HEK293 (cell line): ENCODE results near the gene C17orf50.

ENCODE experiments used
- EGR2 ChIP-seq: fragments of 450-650 bp; formaldehyde crosslinking; IDR thresholded peaks from 2 replicates; pipeline ENCODE4 v1.5.1; 2016; ENCODE audit warnings: low read depth, missing biosample characterization, missing genetic modification characterization
- HIC1 ChIP-seq: fragments of 450-650 bp; formaldehyde crosslinking; IDR thresholded peaks from 2 replicates; pipeline ENCODE4 v1.5.1; 2016; ENCODE audit warnings: missing biosample characterization, missing genetic modification characterization
- HOXA7 ChIP-seq: sonication (generic); formaldehyde crosslinking; IDR thresholded peaks from 2 replicates; pipeline ENCODE4 v1.8.1; 2022; ENCODE audit warnings: missing genetic modification reagents, borderline replicate concordance
- KLF17 ChIP-seq: fragments of 450-650 bp; formaldehyde crosslinking; IDR thresholded peaks from 2 replicates; pipeline ENCODE4 v1.5.1; 2016; ENCODE audit warnings: missing biosample characterization, missing genetic modification characterization
- PATZ1 ChIP-seq: fragments of 450-650 bp; formaldehyde crosslinking; IDR thresholded peaks from 2 replicates; pipeline ENCODE4 v1.5.1; 2016; ENCODE audit warnings: missing biosample characterization, missing genetic modification characterization
- PRDM6 ChIP-seq: fragments of 450-650 bp; formaldehyde crosslinking; IDR thresholded peaks from 2 replicates; pipeline ENCODE4 v1.5.1; 2017; ENCODE audit warnings: missing biosample characterization, missing genetic modification characterization
- REST ChIP-seq: fragments of 450-650 bp; formaldehyde crosslinking; IDR thresholded peaks from 2 replicates; pipeline ENCODE4 v1.5.1; 2016; ENCODE audit warnings: missing biosample characterization, missing genetic modification characterization
- SP3 ChIP-seq: fragments of 450-650 bp; formaldehyde crosslinking; IDR thresholded peaks from 2 replicates; pipeline ENCODE4 v1.5.1; 2016; ENCODE audit warnings: missing biosample characterization, missing genetic modification characterization
- TSHZ1 ChIP-seq: fragments of 450-650 bp; formaldehyde crosslinking; IDR thresholded peaks from 2 replicates; pipeline ENCODE4 v1.5.1; 2016; ENCODE audit warnings: missing biosample characterization, missing genetic modification characterization, borderline replicate concordance
- ZNF140 ChIP-seq: fragments of 450-650 bp; formaldehyde crosslinking; IDR thresholded peaks from 2 replicates; pipeline ENCODE4 v1.5.1; 2016; ENCODE audit warnings: missing biosample characterization, missing genetic modification characterization
- ZNF221 ChIP-seq: fragments of 450-650 bp; formaldehyde crosslinking; IDR thresholded peaks from 2 replicates; pipeline ENCODE4 v1.5.1; 2017; ENCODE audit warnings: missing biosample characterization, missing genetic modification characterization, borderline replicate concordance
- ZNF335 ChIP-seq: fragments of 450-650 bp; formaldehyde crosslinking; conservative IDR thresholded peaks from 2 replicates; pipeline ENCODE4 v1.5.1; 2016; ENCODE audit warnings: missing biosample characterization, missing genetic modification characterization
- ZNF394 ChIP-seq: fragments of 450-650 bp; formaldehyde crosslinking; IDR thresholded peaks from 2 replicates; pipeline ENCODE4 v1.5.1; 2016; ENCODE audit warnings: missing biosample characterization, missing genetic modification characterization, mild to moderate bottlenecking, moderate library complexity, borderline replicate concordance
- ZNF514 ChIP-seq: fragments of 450-650 bp; formaldehyde crosslinking; IDR thresholded peaks from 2 replicates; pipeline ENCODE4 v1.5.1; 2016; ENCODE audit warnings: missing biosample characterization, missing genetic modification characterization
- ZNF645 ChIP-seq: fragments of 450-650 bp; formaldehyde crosslinking; IDR thresholded peaks from 2 replicates; pipeline ENCODE4; 2016; ENCODE audit warnings: missing biosample characterization, missing genetic modification characterization
- ZNF76 ChIP-seq: fragments of 450-650 bp; formaldehyde crosslinking; IDR thresholded peaks from 2 replicates; pipeline ENCODE4; 2016; ENCODE audit warnings: low read depth, missing biosample characterization, missing genetic modification characterization, borderline replicate concordance
- ZNF785 ChIP-seq: fragments of 450-650 bp; formaldehyde crosslinking; IDR thresholded peaks from 2 replicates; pipeline ENCODE4 v1.5.1; 2016; ENCODE audit warnings: missing biosample characterization, missing genetic modification characterization
- ZNF843 ChIP-seq: fragments of 450-650 bp; formaldehyde crosslinking; IDR thresholded peaks from 2 replicates; pipeline ENCODE4 v1.5.1; 2016; ENCODE audit warnings: missing biosample characterization, missing genetic modification characterization
- ZSCAN16 ChIP-seq: fragments of 450-650 bp; formaldehyde crosslinking; IDR thresholded peaks from 2 replicates; pipeline ENCODE4 v1.5.1; 2016; ENCODE audit warnings: missing biosample characterization, missing genetic modification characterization
- ZSCAN5A ChIP-seq: fragments of 450-650 bp; formaldehyde crosslinking; IDR thresholded peaks from 2 replicates; pipeline ENCODE4 v1.5.1; 2016; ENCODE audit warnings: missing biosample characterization, missing genetic modification characterization

Gene C17orf50

GRCh38 chr17:35764123-35764991, 3.7 kb downstream of the C17orf50 start (continued):
- TF ChIP-seq KLF17 (tag by site-specific recombination) (peak; percentile 76), REST (tag by site-specific recombination) (peak; percentile 66; the same call in 1 of the 2 replicates), ZNF645 (tag by site-specific recombination) (no peak), ZNF140 (tag by site-specific recombination) (no peak; the same call in 1 of the 2 replicates), HOXA7 (CRISPR knock-in tag) (no peak), EGR2 (tag by site-specific recombination) (peak; percentile 64; the same call in 1 of the 2 replicates), ZNF785 (tag by site-specific recombination) (peak; percentile 67; the same call in 1 of the 2 replicates), SP3 (peak; percentile 54), HIC1 (tag by site-specific recombination) (peak; percentile 61), PRDM6 (no peak), ZNF514 (tag by site-specific recombination) (no peak), ZNF76 (peak; percentile 86), TSHZ1 (tag by site-specific recombination) (no peak), ZSCAN16 (tag by site-specific recombination) (no peak), ZNF335 (peak; percentile 89), PATZ1 (peak; percentile 91), ZNF221 (tag by site-specific recombination) (no peak), ZSCAN5A (0 out of 2 replicates have a peak, but pooled peaks have one; percentile 41), ZNF843 (tag by site-specific recombination) (no peak), ZNF394 (tag by site-specific recombination) (peak; percentile 88; the same call in 1 of the 2 replicates)
